ENCODE results near the gene ASCL4. TPM values are rescaled to one million over a fixed set of nuclear protein-coding genes. Genes with fewer than 3 reads are reported as not detected.
A peak's percentile ranks its signal among the peaks of the same experiment; 100 is the strongest.

The ASCL4 gene
- total and polyA plus RNA-seq, 2 of the 13 experiments (the other 11 are each of a cell fraction or from before 2014, with no cell fraction given), result not detected

GRCh38 chr12:107760809-107761501 is 13.5 kb upstream of the ASCL4 start, which contains the start of gene PRDM4 (continued):
- TF ChIP-seq ZBTB8A (CRISPR knock-in tag; IDR thresholded peaks at IDR 0.05; ENCODE audit: borderline replicate concordance, low read depth) (no peak; the same call in 1 of the 2 replicates), MAF1 (CRISPR knock-in tag; IDR thresholded peaks at IDR 0.05; ENCODE audit: borderline replicate concordance) (no peak), ZNF274 (CRISPR knock-in tag; IDR thresholded peaks at IDR 0.05) (peak; percentile 63; the same call in 1 of the 2 replicates), RFX5 (IDR thresholded peaks at IDR 0.05; ENCODE audit: low read depth, low read length) (peak; percentile 33), ZSCAN30 (CRISPR knock-in tag; IDR thresholded peaks at IDR 0.05) (no peak), ZNF777 (CRISPR knock-in tag; IDR thresholded peaks at IDR 0.05) (no peak), ZNF841 (CRISPR knock-in tag; IDR thresholded peaks at IDR 0.05; ENCODE audit: borderline replicate concordance) (no peak), RELA (CRISPR knock-in tag; IDR thresholded peaks at IDR 0.05) (no peak), GATA4 (IDR thresholded peaks at IDR 0.05; ENCODE audit: borderline replicate concordance, low read depth) (0 out of 2 replicates have a peak, but pooled peaks have one; percentile 49), ZNF619 (CRISPR knock-in tag; IDR thresholded peaks at IDR 0.05) (no peak), MTA3 (CRISPR knock-in tag; IDR thresholded peaks at IDR 0.05) (no peak), CAMTA2 (CRISPR knock-in tag; IDR thresholded peaks at IDR 0.05; ENCODE audit: borderline replicate concordance) (no peak), ZNF10 (CRISPR knock-in tag; IDR thresholded peaks at IDR 0.05; ENCODE audit: borderline replicate concordance, low read depth) (no peak), NKX3-1 (CRISPR knock-in tag; IDR thresholded peaks at IDR 0.05) (no peak), ZNF768 (CRISPR knock-in tag; IDR thresholded peaks at IDR 0.05) (peak; percentile 49; the same call in 1 of the 2 replicates), REXO4 (CRISPR knock-in tag; IDR thresholded peaks at IDR 0.05; ENCODE audit: borderline replicate concordance) (no peak)
- TF ChIP-seq, protein P1, sequence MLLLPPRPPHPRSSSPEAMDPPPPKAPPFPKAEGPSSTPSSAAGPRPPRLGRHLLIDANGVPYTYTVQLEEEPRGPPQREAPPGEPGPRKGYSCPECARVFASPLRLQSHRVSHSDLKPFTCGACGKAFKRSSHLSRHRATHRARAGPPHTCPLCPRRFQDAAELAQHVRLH (CRISPR knock-in tag; IDR thresholded peaks at IDR 0.05; ENCODE audit: borderline replicate concordance, low read depth), result no peak
- TF ChIP-seq, protein P2, sequence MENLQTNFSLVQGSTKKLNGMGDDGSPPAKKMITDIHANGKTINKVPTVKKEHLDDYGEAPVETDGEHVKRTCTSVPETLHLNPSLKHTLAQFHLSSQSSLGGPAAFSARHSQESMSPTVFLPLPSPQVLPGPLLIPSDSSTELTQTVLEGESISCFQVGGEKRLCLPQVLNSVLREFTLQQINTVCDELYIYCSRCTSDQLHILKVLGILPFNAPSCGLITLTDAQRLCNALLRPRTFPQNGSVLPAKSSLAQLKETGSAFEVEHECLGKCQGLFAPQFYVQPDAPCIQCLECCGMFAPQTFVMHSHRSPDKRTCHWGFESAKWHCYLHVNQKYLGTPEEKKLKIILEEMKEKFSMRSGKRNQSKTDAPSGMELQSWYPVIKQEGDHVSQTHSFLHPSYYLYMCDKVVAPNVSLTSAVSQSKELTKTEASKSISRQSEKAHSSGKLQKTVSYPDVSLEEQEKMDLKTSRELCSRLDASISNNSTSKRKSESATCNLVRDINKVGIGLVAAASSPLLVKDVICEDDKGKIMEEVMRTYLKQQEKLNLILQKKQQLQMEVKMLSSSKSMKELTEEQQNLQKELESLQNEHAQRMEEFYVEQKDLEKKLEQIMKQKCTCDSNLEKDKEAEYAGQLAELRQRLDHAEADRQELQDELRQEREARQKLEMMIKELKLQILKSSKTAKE (CRISPR knock-in tag; IDR thresholded peaks at IDR 0.05; ENCODE audit: borderline replicate concordance), result no peak
- TF ChIP-seq, protein P3, sequence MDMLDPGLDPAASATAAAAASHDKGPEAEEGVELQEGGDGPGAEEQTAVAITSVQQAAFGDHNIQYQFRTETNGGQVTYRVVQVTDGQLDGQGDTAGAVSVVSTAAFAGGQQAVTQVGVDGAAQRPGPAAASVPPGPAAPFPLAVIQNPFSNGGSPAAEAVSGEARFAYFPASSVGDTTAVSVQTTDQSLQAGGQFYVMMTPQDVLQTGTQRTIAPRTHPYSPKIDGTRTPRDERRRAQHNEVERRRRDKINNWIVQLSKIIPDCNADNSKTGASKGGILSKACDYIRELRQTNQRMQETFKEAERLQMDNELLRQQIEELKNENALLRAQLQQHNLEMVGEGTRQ (IDR thresholded peaks at IDR 0.05; ENCODE audit: low read depth, low read length), result no peak
- TF ChIP-seq, protein P3 (CRISPR knock-in tag; IDR thresholded peaks at IDR 0.05; ENCODE audit: borderline replicate concordance), result no peak
- TF ChIP-seq, protein P4, sequence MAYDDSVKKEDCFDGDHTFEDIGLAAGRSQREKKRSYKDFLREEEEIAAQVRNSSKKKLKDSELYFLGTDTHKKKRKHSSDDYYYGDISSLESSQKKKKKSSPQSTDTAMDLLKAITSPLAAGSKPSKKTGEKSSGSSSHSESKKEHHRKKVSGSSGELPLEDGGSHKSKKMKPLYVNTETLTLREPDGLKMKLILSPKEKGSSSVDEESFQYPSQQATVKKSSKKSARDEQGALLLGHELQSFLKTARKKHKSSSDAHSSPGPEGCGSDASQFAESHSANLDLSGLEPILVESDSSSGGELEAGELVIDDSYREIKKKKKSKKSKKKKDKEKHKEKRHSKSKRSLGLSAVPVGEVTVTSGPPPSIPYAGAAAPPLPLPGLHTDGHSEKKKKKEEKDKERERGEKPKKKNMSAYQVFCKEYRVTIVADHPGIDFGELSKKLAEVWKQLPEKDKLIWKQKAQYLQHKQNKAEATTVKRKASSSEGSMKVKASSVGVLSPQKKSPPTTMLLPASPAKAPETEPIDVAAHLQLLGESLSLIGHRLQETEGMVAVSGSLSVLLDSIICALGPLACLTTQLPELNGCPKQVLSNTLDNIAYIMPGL (CRISPR knock-in tag; IDR thresholded peaks at IDR 0.05; ENCODE audit: borderline replicate concordance in 1 of 2, low read depth in 1 of 2), result peak; percentile 72 to 74
- TF ChIP-seq, protein P5, sequence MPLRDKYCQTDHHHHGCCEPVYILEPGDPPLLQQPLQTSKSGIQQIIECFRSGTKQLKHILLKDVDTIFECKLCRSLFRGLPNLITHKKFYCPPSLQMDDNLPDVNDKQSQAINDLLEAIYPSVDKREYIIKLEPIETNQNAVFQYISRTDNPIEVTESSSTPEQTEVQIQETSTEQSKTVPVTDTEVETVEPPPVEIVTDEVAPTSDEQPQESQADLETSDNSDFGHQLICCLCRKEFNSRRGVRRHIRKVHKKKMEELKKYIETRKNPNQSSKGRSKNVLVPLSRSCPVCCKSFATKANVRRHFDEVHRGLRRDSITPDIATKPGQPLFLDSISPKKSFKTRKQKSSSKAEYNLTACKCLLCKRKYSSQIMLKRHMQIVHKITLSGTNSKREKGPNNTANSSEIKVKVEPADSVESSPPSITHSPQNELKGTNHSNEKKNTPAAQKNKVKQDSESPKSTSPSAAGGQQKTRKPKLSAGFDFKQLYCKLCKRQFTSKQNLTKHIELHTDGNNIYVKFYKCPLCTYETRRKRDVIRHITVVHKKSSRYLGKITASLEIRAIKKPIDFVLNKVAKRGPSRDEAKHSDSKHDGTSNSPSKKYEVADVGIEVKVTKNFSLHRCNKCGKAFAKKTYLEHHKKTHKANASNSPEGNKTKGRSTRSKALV (CRISPR knock-in tag; IDR thresholded peaks at IDR 0.05), result no peak
